ENCODE measurements around the gene ERG28. TPM values are rescaled to one million over a fixed set of nuclear protein-coding genes. Genes with fewer than 3 reads are reported as not detected.
A peak's percentile ranks its signal among the peaks of the same experiment; 100 is the strongest.

Gene ERG28
- total RNA-seq, 1 experiment from 2014 or later, result 36.1 TPM

- H3K36me3 Mint-ChIP-seq (ENCODE audit: insufficient read depth, unreplicated experiment), result no peaks in the 10 kb centered on the region
- Histone ChIP-seq H3K27me3 (replicated peaks; ENCODE audit: control insufficient read depth, insufficient read depth, low read length) (no peaks in the 10 kb centered on the region), H3K4me1 (peaks cover 11% of the 10 kb centered on the region; the same call in 1 of the 2 replicates), H3K4me3 (ENCODE audit: low read depth, low read length) (no peak overlapping the region), H3K9me3 (no peaks in the 10 kb centered on the region), H3K36me3 (ENCODE audit: control insufficient read depth, insufficient read depth, low read length) (no peaks in the 10 kb centered on the region)
- DNase-seq, result no peak
- intact Hi-C loops (cut with micrococcal nuclease; ENCODE audit: unreplicated experiment), result no loop called here
- no peak overlapping the region for H3K4me3 Mint-ChIP-seq (ENCODE audit: unreplicated experiment)
- no peak overlapping the region for H3K27ac Mint-ChIP-seq (ENCODE audit: unreplicated experiment)
- peaks cover 11% of the 10 kb centered on the region for H3K4me1 Mint-ChIP-seq (ENCODE audit: low read depth, unreplicated experiment)
- BruUV-seq (replicated peaks), result no TSS peak
- H3K27me3 Mint-ChIP-seq (ENCODE audit: insufficient read depth, unreplicated experiment), result no peaks in the 10 kb centered on the region
- POLR2A ChIA-PET, result no interaction called here
- H3K9me3 Mint-ChIP-seq (ENCODE audit: unreplicated experiment), result peaks cover 11% of the 10 kb centered on the region
- TF ChIP-seq CTCF (IDR thresholded peaks at IDR 0.05; ENCODE audit: insufficient read depth in 1 of 2, low read depth in 1 of 2, low read length in 1 of 2, severe bottlenecking in 1 of 2, unreplicated experiment in 1 of 2), result no peak
- CTCF ChIA-PET, result no interaction called here
Measured at GRCh38 chr14:75609116-75609515, 51.6 kb downstream of the ERG28 start.

GRCh38 chr14:75607842-75608640 is 52.6 kb downstream of the ERG28 start:
- POLR2A ChIA-PET, result no interaction called here
- DNase-seq, result no peak
- no TSS peak for BruUV-seq (replicated peaks)
- Mint-ChIP-seq H3K27me3 (ENCODE audit: insufficient read depth, unreplicated experiment) (no peaks in the 10 kb centered on the region), H3K4me3 (ENCODE audit: unreplicated experiment) (no peak overlapping the region), H3K9me3 (ENCODE audit: unreplicated experiment) (peaks cover 5% of the 10 kb centered on the region), H3K27ac (ENCODE audit: unreplicated experiment) (peak overlapping the region; percentile 46), H3K36me3 (ENCODE audit: insufficient read depth, unreplicated experiment) (no peaks in the 10 kb centered on the region), H3K4me1 (ENCODE audit: low read depth, unreplicated experiment) (peaks cover 13% of the 10 kb centered on the region)
- Histone ChIP-seq H3K36me3 (ENCODE audit: control insufficient read depth, insufficient read depth, low read length) (no peaks in the 10 kb centered on the region), H3K27me3 (replicated peaks; ENCODE audit: control insufficient read depth, insufficient read depth, low read length) (no peaks in the 10 kb centered on the region), H3K9me3 (no peaks in the 10 kb centered on the region), H3K4me1 (peaks cover 11% of the 10 kb centered on the region), H3K4me3 (ENCODE audit: low read depth, low read length) (no peak overlapping the region)
- CTCF ChIA-PET, result interaction anchor here (1.4 kb wide), 1 partner anchor 30 kb away, joined by 4 read pairs; the partner anchor contains the start of gene FLVCR2
- intact Hi-C loops (cut with micrococcal nuclease; ENCODE audit: unreplicated experiment), result no loop called here
- no peak for TF ChIP-seq CTCF (IDR thresholded peaks at IDR 0.05; ENCODE audit: insufficient read depth in 1 of 2, low read depth in 1 of 2, low read length in 1 of 2, severe bottlenecking in 1 of 2, unreplicated experiment in 1 of 2)

- intact Hi-C loops (cut with micrococcal nuclease; ENCODE audit: unreplicated experiment), result no loop called here
- peak in 1 of 2 experiments; percentile 21 for DNase-seq
- ChIA-PET POLR2A (interaction anchor here (0.5 kb wide), 1 partner anchor 179 kb away, joined by 7 read pairs; the partner anchor contains the start of gene JDP2), CTCF (interaction anchor here (1.4 kb wide), 1 partner anchor 29 kb away, joined by 4 read pairs; the partner anchor contains the start of gene FLVCR2)
- Mint-ChIP-seq H3K4me1 (ENCODE audit: low read depth, unreplicated experiment) (peaks cover 22% of the 10 kb centered on the region), H3K27ac (ENCODE audit: unreplicated experiment) (peak overlapping the region; percentile 46), H3K9me3 (ENCODE audit: unreplicated experiment) (no peaks in the 10 kb centered on the region), H3K36me3 (ENCODE audit: insufficient read depth, unreplicated experiment) (no peaks in the 10 kb centered on the region), H3K27me3 (ENCODE audit: insufficient read depth, unreplicated experiment) (no peaks in the 10 kb centered on the region), H3K4me3 (ENCODE audit: unreplicated experiment) (no peak overlapping the region)
- Histone ChIP-seq H3K4me3 (ENCODE audit: low read depth, low read length) (no peak overlapping the region), H3K36me3 (ENCODE audit: control insufficient read depth, insufficient read depth, low read length) (no peaks in the 10 kb centered on the region), H3K27me3 (replicated peaks; ENCODE audit: control insufficient read depth, insufficient read depth, low read length) (no peaks in the 10 kb centered on the region), H3K4me1 (peaks cover 21% of the 10 kb centered on the region), H3K9me3 (no peaks in the 10 kb centered on the region)
- no peak for TF ChIP-seq CTCF (IDR thresholded peaks at IDR 0.05; ENCODE audit: insufficient read depth in 1 of 2, low read depth in 1 of 2, low read length in 1 of 2, severe bottlenecking in 1 of 2, unreplicated experiment in 1 of 2)
- no TSS peak for BruUV-seq (replicated peaks)
Measured at GRCh38 chr14:75607044-75607443, 53.6 kb downstream of the ERG28 start.

Measured in Caco-2 (cell line).